Mesendoderm (in vitro differentiated cells): ENCODE data around the gene RNF125. TPM values are rescaled to one million over a fixed set of nuclear protein-coding genes. Genes with fewer than 3 reads are reported as not detected.

Source experiments
- DNase-seq: peaks from one replicate; pipeline ENCODE4 v3.0.0; 2013
- H2AK5ac ChIP-seq: 2 replicates; pipeline ENCODE4 v1.6.1; 2013; ENCODE audit warnings: low read length, inconsistent platforms
- H2BK120ac ChIP-seq: 2 replicates; pipeline ENCODE4 v1.6.1; 2013; ENCODE audit warnings: low read depth, mild to moderate bottlenecking, low read length, moderate library complexity, mixed read lengths
- H2BK15ac ChIP-seq: replicated peaks from 2 replicates; pipeline ENCODE4 v1.6.1; 2013; ENCODE audit warnings: low read depth, mild to moderate bottlenecking, moderate library complexity
- H2BK5ac ChIP-seq: 2 replicates; pipeline ENCODE4 v1.6.1; 2013; ENCODE audit warnings: low read length, inconsistent platforms
- H3K18ac ChIP-seq: 2 replicates; pipeline ENCODE4 v1.6.1; 2013; ENCODE audit warnings: mild to moderate bottlenecking, low read length, mixed read lengths
- H3K23ac ChIP-seq: one replicate; pipeline ENCODE4 v1.6.1; 2013; ENCODE audit warnings: low read length
- H3K27ac ChIP-seq: 2 replicates; pipeline ENCODE4 v1.5.1; 2013; ENCODE audit warnings: low read depth, mild to moderate bottlenecking, inconsistent platforms, low read length, moderate library complexity
- H3K27me3 ChIP-seq: 2 replicates; pipeline ENCODE4 v1.6.1; 2013; ENCODE audit warnings: low read length, control low read depth, mild to moderate bottlenecking, inconsistent platforms; ENCODE audit not compliant: insufficient read depth, poor library complexity
- H3K36me3 ChIP-seq: 2 replicates; pipeline ENCODE4 v1.6.1; 2013; ENCODE audit warnings: low read length, inconsistent platforms; ENCODE audit not compliant: control insufficient read depth, insufficient read depth
- H3K4ac ChIP-seq: one replicate; pipeline ENCODE4 v1.6.1; 2013; ENCODE audit warnings: low read depth, mild to moderate bottlenecking, low read length, moderate library complexity
- H3K4me1 ChIP-seq: 2 replicates; pipeline ENCODE4 v1.6.1; 2013; ENCODE audit warnings: low read depth, low read length, inconsistent platforms; ENCODE audit not compliant: control insufficient read depth
- H3K4me2 ChIP-seq: 2 replicates; pipeline ENCODE4 v1.6.1; 2013; ENCODE audit warnings: low read length
- H3K4me3 ChIP-seq: 2 replicates; pipeline ENCODE4 v1.5.1; 2013; ENCODE audit warnings: mild to moderate bottlenecking, low read length
- H3K56ac ChIP-seq: one replicate; pipeline ENCODE4 v1.6.1; 2013; ENCODE audit warnings: low read length
- H3K79me1 ChIP-seq: 2 replicates; pipeline ENCODE4 v1.6.1; 2013; ENCODE audit warnings: low read length, inconsistent platforms
- H3K79me2 ChIP-seq: 2 replicates; pipeline ENCODE4 v1.6.1; 2013; ENCODE audit warnings: mild to moderate bottlenecking, low read length; ENCODE audit not compliant: control insufficient read depth, insufficient read depth
- H3K9ac ChIP-seq: 2 replicates; pipeline ENCODE4 v1.6.1; 2013; ENCODE audit warnings: low read length, inconsistent platforms
- H4K5ac ChIP-seq: one replicate; pipeline ENCODE4 v1.6.1; 2013; ENCODE audit warnings: low read length
- H4K8ac ChIP-seq: one replicate; pipeline ENCODE4 v1.6.1; 2013; ENCODE audit warnings: low read depth, mild to moderate bottlenecking, control low read depth, low read length, moderate library complexity
- WGBS: extraction: QIAGEN DNeasy Blood & Tissue Kit; methylation state at CpG from one replicate; pipeline ENCODE4 v1.1.7; 2013; ENCODE audit warnings: low lambda C conversion rate, missing lambda C conversion rate; ENCODE audit not compliant: insufficient coverage; ENCODE audit errors: extremely low coverage; 5-methylcytosine and 5-hydroxymethylcytosine counted together
- polyA plus RNA-seq, 2 experiments: library from polyadenylated mRNA; stranded (reverse); fragments of 200-250 nt; gene quantifications; one replicate each; pipeline ENCODE4 v1.2.3, GENCODE V29; 2013

RNF125 gene
- polyA plus RNA-seq (2013, experiment 1 of 2), result 8.0 TPM
- polyA plus RNA-seq (2013, experiment 2 of 2), result 8.2 TPM

DNA sequence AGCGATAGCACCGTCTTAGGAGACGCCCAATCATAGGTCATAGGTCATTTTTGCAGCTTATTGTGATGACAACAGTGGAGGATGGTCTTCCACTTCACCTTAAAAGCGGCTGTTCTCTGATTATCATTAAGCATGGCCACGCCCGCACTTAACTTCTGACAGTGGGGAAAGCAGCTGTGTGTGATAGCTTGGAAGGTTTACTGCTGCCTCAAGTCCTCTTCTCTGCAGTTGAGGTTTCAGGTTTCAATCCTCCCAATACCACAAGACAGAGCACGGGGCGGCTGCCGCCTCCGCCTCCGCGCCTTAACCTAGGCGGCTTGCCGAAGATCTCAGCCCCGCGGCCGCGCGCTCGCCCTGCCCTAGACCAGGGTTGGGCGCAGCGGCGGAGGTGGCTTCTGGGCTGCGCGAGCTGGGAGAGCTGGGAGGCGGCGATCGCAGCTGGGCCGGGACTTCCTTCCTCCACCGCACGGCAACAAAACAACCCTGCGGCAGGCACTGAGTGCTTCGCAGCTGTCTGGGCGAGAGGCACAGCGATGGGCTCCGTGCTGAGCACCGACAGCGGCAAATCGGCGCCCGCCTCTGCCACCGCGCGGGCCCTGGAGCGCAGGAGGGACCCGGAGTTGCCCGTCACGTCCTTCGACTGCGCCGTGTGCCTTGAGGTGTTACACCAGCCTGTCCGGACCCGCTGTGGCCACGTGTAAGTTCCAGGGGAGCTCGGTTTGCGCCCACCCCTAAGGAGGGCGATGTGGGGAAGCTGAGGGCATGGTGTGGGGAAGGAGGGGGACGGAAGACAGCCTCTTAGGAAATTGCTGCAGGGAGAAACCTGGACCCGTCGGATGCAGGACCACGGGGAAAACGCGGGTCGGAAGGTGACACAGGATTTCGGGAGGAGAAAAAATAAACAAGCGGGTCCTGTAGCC lies at the start of gene RNF125:
TSS of gene RNF125 (plus strand) at position 495 of the 920 bp plus-strand sequence. CDS start at position 534, 39 bp downstream.
- Histone ChIP-seq H3K56ac (peak within 1 kb of the TSS; percentile 96), H2AK5ac (no peak within 1 kb of the TSS), H3K27ac (peak within 1 kb of the TSS; percentile 84), H3K79me1 (no peaks in the 10 kb centered on the region), H4K8ac (peak within 1 kb of the TSS; percentile 95), H3K18ac (peak within 1 kb of the TSS; percentile 11), H4K5ac (no peak within 1 kb of the TSS), H2BK120ac (peak within 1 kb of the TSS; percentile 55), H3K4me1 (no peaks in the 10 kb centered on the region), H2BK15ac (no peak within 1 kb of the TSS), H3K79me2 (no peaks in the 10 kb centered on the region), H3K27me3 (no peaks in the 10 kb centered on the region), H2BK5ac (peak within 1 kb of the TSS; percentile 90), H3K36me3 (no peaks in the 10 kb centered on the region), H3K4me2 (peak within 1 kb of the TSS; percentile 89), H3K23ac (peak within 1 kb of the TSS; percentile 99), H3K4me3 (peak within 1 kb of the TSS; percentile 50), H3K9ac (peak within 1 kb of the TSS; percentile 84), H3K4ac (no peak within 1 kb of the TSS)
- WGBS, result no CpG with 5 or more reads among the region's 66 CpGs
- DNase-seq, result peak; percentile 98

DNA sequence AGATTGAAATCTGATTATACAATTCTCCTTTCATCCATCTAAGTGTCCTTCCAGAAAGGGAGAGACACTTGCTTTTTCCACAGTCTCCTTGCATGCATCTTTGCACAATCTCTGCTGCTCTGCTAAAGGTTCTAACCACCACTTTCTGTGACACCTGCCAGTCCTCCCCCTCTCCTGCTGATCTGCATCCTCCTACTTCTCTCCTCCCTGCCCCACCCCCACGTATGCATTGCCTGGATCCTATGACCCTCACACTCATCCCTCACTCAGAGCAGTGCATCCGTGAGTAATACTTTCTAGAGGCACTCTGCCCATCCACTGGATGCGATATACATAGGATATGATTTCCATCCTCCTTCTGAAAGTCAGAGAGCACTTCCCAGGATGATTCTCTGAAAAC lies 48.0 kb upstream of the RNF125 start:
- Histone ChIP-seq H3K79me2 (no peaks in the 10 kb centered on the region), H4K5ac (no peak overlapping the region), H3K36me3 (no peaks in the 10 kb centered on the region), H3K4ac (no peak overlapping the region), H2BK5ac (no peak overlapping the region), H3K79me1 (no peaks in the 10 kb centered on the region), H3K4me2 (no peak overlapping the region), H2AK5ac (no peak overlapping the region), H3K27ac (no peak overlapping the region), H3K56ac (no peak overlapping the region), H4K8ac (no peak overlapping the region), H2BK120ac (no peak overlapping the region), H3K4me1 (no peaks in the 10 kb centered on the region), H3K9ac (no peak overlapping the region), H3K4me3 (no peak overlapping the region), H3K27me3 (no peaks in the 10 kb centered on the region), H3K23ac (no peak overlapping the region), H3K18ac (no peak overlapping the region), H2BK15ac (no peak overlapping the region)
- DNase-seq, result no peak
- WGBS, result no CpG with 5 or more reads among the region's 3 CpGs

DNA sequence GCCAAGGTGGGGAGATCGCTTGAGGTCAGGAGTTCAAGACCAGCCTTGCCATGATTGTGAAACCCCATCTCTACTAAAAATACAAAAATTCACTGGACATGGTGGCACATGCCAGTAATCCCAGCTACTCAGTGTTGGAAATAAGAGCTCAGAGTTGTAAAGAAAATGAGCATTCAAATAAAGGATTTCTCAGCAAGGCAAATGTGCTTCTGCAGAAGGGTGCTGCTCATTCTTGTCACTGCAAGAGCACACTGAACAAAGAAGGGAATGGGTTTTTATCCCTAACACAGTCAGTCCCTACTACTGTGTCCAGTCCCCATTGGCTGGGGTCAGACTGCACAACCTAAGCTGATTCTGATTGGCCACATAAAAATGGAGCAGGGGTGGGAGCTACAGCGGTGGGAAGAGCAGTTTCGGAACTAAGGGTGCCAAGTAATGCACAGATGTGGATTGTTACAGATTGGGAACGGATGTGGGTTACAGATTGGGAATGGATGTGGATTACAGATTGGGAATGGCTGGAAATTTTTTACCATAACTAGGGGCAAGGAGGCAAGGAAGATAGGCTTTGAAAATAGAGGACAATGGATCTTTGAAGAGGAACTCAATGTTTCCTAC lies 44.6 kb upstream of the RNF125 start:
- Histone ChIP-seq H2BK15ac (no peak overlapping the region), H3K56ac (no peak overlapping the region), H3K27me3 (no peaks in the 10 kb centered on the region), H2AK5ac (no peak overlapping the region), H4K8ac (no peak overlapping the region), H3K18ac (no peak overlapping the region), H3K36me3 (no peaks in the 10 kb centered on the region), H3K79me1 (no peaks in the 10 kb centered on the region), H3K79me2 (no peaks in the 10 kb centered on the region), H3K4me2 (no peak overlapping the region), H3K4ac (no peak overlapping the region), H3K9ac (no peak overlapping the region), H3K27ac (no peak overlapping the region), H2BK120ac (no peak overlapping the region), H2BK5ac (no peak overlapping the region), H4K5ac (no peak overlapping the region), H3K4me3 (peak overlapping the region; percentile 11), H3K4me1 (no peaks in the 10 kb centered on the region), H3K23ac (no peak overlapping the region)
- peak; percentile 37 for DNase-seq
- WGBS, result no CpG with 5 or more reads among the region's 4 CpGs

DNA sequence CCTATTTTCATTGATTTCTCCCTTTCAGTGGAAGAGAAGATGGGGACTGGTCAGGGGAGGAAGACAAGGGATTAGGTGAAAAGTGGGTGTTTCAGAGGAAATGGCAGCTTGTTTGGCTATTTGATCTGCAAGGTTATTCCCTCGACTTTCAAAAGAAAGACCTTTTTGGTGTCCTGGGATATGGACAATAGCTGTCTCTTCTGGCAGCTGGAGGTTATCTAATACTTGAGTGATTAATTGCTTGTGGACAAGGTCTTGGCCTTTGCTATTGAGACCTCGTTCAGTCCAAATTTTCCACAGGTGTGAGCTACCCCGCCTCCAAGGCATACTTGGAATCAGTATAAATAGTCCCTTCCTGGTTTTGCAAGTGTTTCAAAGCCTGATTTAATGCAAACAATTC lies 42.4 kb upstream of the RNF125 start:
- Histone ChIP-seq H3K27me3 (no peaks in the 10 kb centered on the region), H2BK120ac (no peak overlapping the region), H3K4me3 (no peak overlapping the region), H2AK5ac (no peak overlapping the region), H3K4me1 (no peaks in the 10 kb centered on the region), H3K18ac (no peak overlapping the region), H3K23ac (no peak overlapping the region), H3K56ac (no peak overlapping the region), H3K4me2 (no peak overlapping the region), H3K79me2 (no peaks in the 10 kb centered on the region), H3K9ac (no peak overlapping the region), H3K79me1 (no peaks in the 10 kb centered on the region), H4K8ac (no peak overlapping the region), H3K4ac (no peak overlapping the region), H4K5ac (no peak overlapping the region), H3K36me3 (no peaks in the 10 kb centered on the region), H3K27ac (no peak overlapping the region), H2BK5ac (no peak overlapping the region), H2BK15ac (no peak overlapping the region)
- WGBS, result no CpG with 5 or more reads among the region's 3 CpGs
- no peak for DNase-seq

DNA sequence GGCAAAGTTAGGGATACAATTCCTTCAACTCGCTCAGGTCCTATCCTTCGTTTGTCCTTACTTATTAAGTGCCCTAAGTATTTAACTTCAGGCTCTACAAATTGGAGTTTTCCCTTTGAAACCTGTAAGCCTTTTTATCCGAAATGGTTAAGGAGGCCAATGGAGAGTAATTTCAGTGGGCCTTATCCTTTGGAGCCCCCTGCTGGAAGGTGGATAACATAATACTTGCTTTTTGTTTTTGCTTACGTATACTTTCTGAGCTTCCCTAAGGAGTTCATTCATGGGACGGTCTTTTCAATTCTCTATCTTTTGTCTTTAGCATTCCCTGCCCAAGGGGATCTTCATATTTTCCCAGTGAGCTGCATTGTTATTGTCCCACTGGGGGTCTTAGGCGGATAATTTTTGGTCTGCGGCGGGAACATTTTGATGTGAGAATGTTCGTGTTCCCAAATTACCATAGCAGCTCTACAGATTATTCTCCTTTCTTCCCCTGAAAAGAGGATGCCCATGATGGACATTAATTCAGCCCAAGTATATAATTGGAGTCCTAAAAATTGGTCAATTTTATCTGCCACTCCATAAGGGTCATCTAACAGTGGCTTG lies 41.3 kb upstream of the RNF125 start:
- Histone ChIP-seq H3K79me1 (no peaks in the 10 kb centered on the region), H3K18ac (no peak overlapping the region), H3K4me1 (no peaks in the 10 kb centered on the region), H3K4me3 (no peak overlapping the region), H2AK5ac (no peak overlapping the region), H2BK5ac (no peak overlapping the region), H3K56ac (peak overlapping the region; percentile 12), H3K4me2 (no peak overlapping the region), H4K5ac (no peak overlapping the region), H3K27ac (no peak overlapping the region), H2BK15ac (no peak overlapping the region), H3K27me3 (no peaks in the 10 kb centered on the region), H2BK120ac (no peak overlapping the region), H3K4ac (no peak overlapping the region), H4K8ac (no peak overlapping the region), H3K79me2 (no peaks in the 10 kb centered on the region), H3K36me3 (no peaks in the 10 kb centered on the region), H3K23ac (no peak overlapping the region), H3K9ac (no peak overlapping the region)
- DNase-seq, result peak; percentile 85
- no CpG with 5 or more reads among the region's 9 CpGs for WGBS
